Medulla oblongata (tissue), 1 donor: ENCODE data around the gene OVAAL.
A peak's percentile ranks its signal among the peaks of the same experiment; 100 is the strongest.
"Not testable (repeated sequence)": the region's sequence is repeated elsewhere in the genome, so short reads cannot be mapped to it uniquely, and the experiment has no call there.

ENCODE experiments used
- DNase-seq: peaks from one replicate; pipeline ENCODE4 v3.0.0-alpha.2; 2015; ENCODE audit errors: extremely low spot score

The OVAAL gene

GRCh38 chr1:180540697-180541594 is 17.8 kb upstream of the OVAAL start:
- DNase-seq, result no peak

- DNase-seq, result no peak
Measured at GRCh38 chr1:180542113-180542837, 16.5 kb upstream of the OVAAL start.

GRCh38 chr1:180542838-180543145 is 16.0 kb upstream of the OVAAL start:
- DNase-seq, result peak; percentile 29

GRCh38 chr1:180544050-180544449 is 14.7 kb upstream of the OVAAL start:
- DNase-seq, result no peak

- DNase-seq, result no peak
Measured at GRCh38 chr1:180545991-180546390, 12.8 kb upstream of the OVAAL start.

GRCh38 chr1:180548686-180549317 is 10.0 kb upstream of the OVAAL start:
- DNase-seq, result no peak

GRCh38 chr1:180549770-180550169 is 9.0 kb upstream of the OVAAL start:
- DNase-seq, result not testable (repeated sequence)

- no peak for DNase-seq
Measured at GRCh38 chr1:180550241-180550640, 8.5 kb upstream of the OVAAL start.

- DNase-seq, result no peak
Measured at GRCh38 chr1:180551997-180552396, 6.8 kb upstream of the OVAAL start.

- not testable (repeated sequence) for DNase-seq
Measured at GRCh38 chr1:180553046-180553445, 5.7 kb upstream of the OVAAL start.

GRCh38 chr1:180555411-180555810 is 3.4 kb upstream of the OVAAL start:
- DNase-seq, result no peak

- DNase-seq, result no peak
Measured at GRCh38 chr1:180560200-180560867, 1.6 kb downstream of the OVAAL start.

GRCh38 chr1:180560868-180561600 is 2.3 kb downstream of the OVAAL start:
- no peak for DNase-seq

- DNase-seq, result no peak
Measured at GRCh38 chr1:180562640-180563025, 3.9 kb downstream of the OVAAL start.

- DNase-seq, result no peak
Measured at GRCh38 chr1:180563026-180563827, 4.5 kb downstream of the OVAAL start.

- DNase-seq, result no peak
Measured at GRCh38 chr1:180565121-180565871, 6.5 kb downstream of the OVAAL start.

GRCh38 chr1:180566026-180566425 is 7.3 kb downstream of the OVAAL start:
- no peak for DNase-seq

GRCh38 chr1:180566495-180566894 is 7.7 kb downstream of the OVAAL start:
- DNase-seq, result no peak

GRCh38 chr1:180567654-180568053 is 8.9 kb downstream of the OVAAL start:
- no peak for DNase-seq

- no peak for DNase-seq
Measured at GRCh38 chr1:180568184-180568583, 9.4 kb downstream of the OVAAL start.
